MM.1S (cell line): ENCODE results near the gene EPHA10.

ENCODE experiments used
- EZH2 ChIP-seq: fragments of 300-600 bp; sonication (generic); optimal IDR thresholded peaks from 2 replicates; pipeline ENCODE3; 2017; ENCODE audit warnings: low read depth, mild to moderate bottlenecking, antibody characterized with exemption, low read length, mixed read lengths
- TF ChIP-seq, protein P1 (sequence below): fragments of 300-600 bp; sonication (generic); IDR thresholded peaks from 2 replicates; pipeline ENCODE4 v1.5.1; 2016; ENCODE audit warnings: antibody characterized with exemption, low read length, mixed read lengths

- TF ChIP-seq EZH2: no peak
- TF ChIP-seq, protein P1, sequence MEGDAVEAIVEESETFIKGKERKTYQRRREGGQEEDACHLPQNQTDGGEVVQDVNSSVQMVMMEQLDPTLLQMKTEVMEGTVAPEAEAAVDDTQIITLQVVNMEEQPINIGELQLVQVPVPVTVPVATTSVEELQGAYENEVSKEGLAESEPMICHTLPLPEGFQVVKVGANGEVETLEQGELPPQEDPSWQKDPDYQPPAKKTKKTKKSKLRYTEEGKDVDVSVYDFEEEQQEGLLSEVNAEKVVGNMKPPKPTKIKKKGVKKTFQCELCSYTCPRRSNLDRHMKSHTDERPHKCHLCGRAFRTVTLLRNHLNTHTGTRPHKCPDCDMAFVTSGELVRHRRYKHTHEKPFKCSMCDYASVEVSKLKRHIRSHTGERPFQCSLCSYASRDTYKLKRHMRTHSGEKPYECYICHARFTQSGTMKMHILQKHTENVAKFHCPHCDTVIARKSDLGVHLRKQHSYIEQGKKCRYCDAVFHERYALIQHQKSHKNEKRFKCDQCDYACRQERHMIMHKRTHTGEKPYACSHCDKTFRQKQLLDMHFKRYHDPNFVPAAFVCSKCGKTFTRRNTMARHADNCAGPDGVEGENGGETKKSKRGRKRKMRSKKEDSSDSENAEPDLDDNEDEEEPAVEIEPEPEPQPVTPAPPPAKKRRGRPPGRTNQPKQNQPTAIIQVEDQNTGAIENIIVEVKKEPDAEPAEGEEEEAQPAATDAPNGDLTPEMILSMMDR: no peak
Observed at GRCh38 chr1:37666241-37666867, 98.6 kb downstream of the EPHA10 start.
